HL-60 (cell line): Measurements from ENCODE around the gene RHBDL3.

Experiments used
- CTCF ChIP-seq: IDR thresholded peaks from one replicate; pipeline ENCODE4 v1.5.1; 2011; ENCODE audit warnings: low read length, control low read depth, inconsistent platforms; ENCODE audit not compliant: insufficient read depth
- SPI1 ChIP-seq: IDR thresholded peaks from 2 replicates; pipeline ENCODE4 v1.6.1; 2012; ENCODE audit warnings: low read depth, mild to moderate bottlenecking, borderline replicate concordance

GRCh38 chr17:32269377-32269776 is 3.7 kb downstream of the RHBDL3 start:
- TF ChIP-seq CTCF (no peak), SPI1 (no peak)
